HUES64 (cell line): ENCODE measurements around the gene TRIM7.
"Not testable (repeated sequence)": the region's sequence is repeated elsewhere in the genome, so short reads cannot be mapped to it uniquely, and the experiment has no call there.

Source experiments
- H3K27ac ChIP-seq: 2 replicates; pipeline ENCODE4 v1.7.0; 2013; ENCODE audit warnings: low read depth, low read length, inconsistent platforms
- H3K27me3 ChIP-seq: 2 replicates; pipeline ENCODE4 v1.6.1; 2013; ENCODE audit warnings: mild to moderate bottlenecking, low read length; ENCODE audit not compliant: insufficient read depth
- H3K36me3 ChIP-seq: 2 replicates; pipeline ENCODE4 v1.6.1; 2013; ENCODE audit warnings: mild to moderate bottlenecking, low read length; ENCODE audit not compliant: insufficient read depth
- H3K4me1 ChIP-seq: 2 replicates; pipeline ENCODE4 v1.6.1; 2013; ENCODE audit warnings: mild to moderate bottlenecking, low read length, moderate library complexity; ENCODE audit not compliant: insufficient read depth
- H3K4me3 ChIP-seq: 2 replicates; pipeline ENCODE4 v1.5.1; 2013; ENCODE audit warnings: mild to moderate bottlenecking, low read length, moderate library complexity
- H3K9ac ChIP-seq: 2 replicates; pipeline ENCODE4 v1.6.1; 2013; ENCODE audit warnings: mild to moderate bottlenecking, low read depth, low read length
- H3K9me3 ChIP-seq: 2 replicates; pipeline ENCODE4 v1.6.1; 2013; ENCODE audit warnings: low read depth, low read length; ENCODE audit not compliant: insufficient read depth
- WGBS: fragments of 150-250, 120-280 bp; methylation state at CpG from one replicate; pipeline ENCODE4 v1.1.7; 2013; ENCODE audit warnings: missing lambda C conversion rate; 5-methylcytosine and 5-hydroxymethylcytosine counted together

The TRIM7 gene

GRCh38 chr5:181153814-181154213, 51.2 kb downstream of the TRIM7 start:
- H3K27ac ChIP-seq: no peak overlapping the region
- H3K4me3 ChIP-seq: no peak overlapping the region
- 0 out of 2 replicates have a peak, but pooled peaks cover 5% of the 10 kb centered on the region for H3K27me3 ChIP-seq
- no peak overlapping the region for H3K9ac ChIP-seq
- H3K9me3 ChIP-seq: 0 out of 2 replicates have a peak, but pooled peaks cover 7% of the 10 kb centered on the region
- WGBS: 82% methylated on average over 5 of the region's 5 CpGs
- no peaks in the 10 kb centered on the region for H3K4me1 ChIP-seq
- H3K36me3 ChIP-seq: no peaks in the 10 kb centered on the region

- peaks cover 5% of the 10 kb centered on the region; the same call in 1 of the 2 replicates for H3K27me3 ChIP-seq
- no peak overlapping the region for H3K9ac ChIP-seq
- no peaks in the 10 kb centered on the region for H3K4me1 ChIP-seq
- H3K27ac ChIP-seq: no peak overlapping the region
- no peak overlapping the region for H3K4me3 ChIP-seq
- no peaks in the 10 kb centered on the region for H3K36me3 ChIP-seq
- H3K9me3 ChIP-seq: 0 out of 2 replicates have a peak, but pooled peaks cover 7% of the 10 kb centered on the region
- WGBS: 68% methylated on average over 9 of the region's 9 CpGs
These were observed 52.6 kb downstream of the TRIM7 start for GRCh38 chr5:181152406-181152805.

- H3K9ac ChIP-seq: no peak overlapping the region
- no peaks in the 10 kb centered on the region for H3K36me3 ChIP-seq
- no peaks in the 10 kb centered on the region; the same call in 1 of the 2 replicates for H3K27me3 ChIP-seq
- no peak overlapping the region for H3K27ac ChIP-seq
- H3K4me3 ChIP-seq: no peak overlapping the region
- 58% methylated on average over 9 of the region's 9 CpGs for WGBS
- H3K4me1 ChIP-seq: no peaks in the 10 kb centered on the region
- 0 out of 2 replicates have a peak, but pooled peaks cover 7% of the 10 kb centered on the region for H3K9me3 ChIP-seq
These were observed 53.9 kb downstream of the TRIM7 start for GRCh38 chr5:181151146-181151545.

- H3K9ac ChIP-seq: no peak overlapping the region
- H3K9me3 ChIP-seq: peaks cover 17% of the 10 kb centered on the region
- 81% methylated on average over 13 of the region's 14 CpGs for WGBS
- H3K27ac ChIP-seq: no peak overlapping the region
- H3K4me3 ChIP-seq: no peak overlapping the region
- H3K27me3 ChIP-seq: no peaks in the 10 kb centered on the region; the same call in 1 of the 2 replicates
- no peaks in the 10 kb centered on the region for H3K4me1 ChIP-seq
- H3K36me3 ChIP-seq: no peaks in the 10 kb centered on the region
These were observed 54.9 kb downstream of the TRIM7 start for GRCh38 chr5:181149806-181150733.

GRCh38 chr5:181149355-181149754, 55.6 kb downstream of the TRIM7 start:
- no peaks in the 10 kb centered on the region for H3K36me3 ChIP-seq
- no peak overlapping the region for H3K9ac ChIP-seq
- no peaks in the 10 kb centered on the region; the same call in 1 of the 2 replicates for H3K27me3 ChIP-seq
- 84% methylated on average over 6 of the region's 6 CpGs for WGBS
- no peak overlapping the region for H3K27ac ChIP-seq
- no peak overlapping the region for H3K4me3 ChIP-seq
- no peaks in the 10 kb centered on the region for H3K4me1 ChIP-seq
- peaks cover 20% of the 10 kb centered on the region for H3K9me3 ChIP-seq

- not testable (repeated sequence) for H3K4me1 ChIP-seq, H3K27ac ChIP-seq, H3K9ac ChIP-seq, H3K27me3 ChIP-seq, H3K4me3 ChIP-seq, H3K36me3 ChIP-seq
- peaks cover 23% of the 10 kb centered on the region for H3K9me3 ChIP-seq
- WGBS: 48% methylated on average over 6 of the region's 7 CpGs
These were observed 57.9 kb downstream of the TRIM7 start, which contains the start of gene OR2V2 for GRCh38 chr5:181146927-181147636. Gene OR2V2 (plus strand): TSS chr5:181147586. CDS start chr5:181154943, 7,357 bp downstream.

GRCh38 chr5:181145133-181145532, 59.9 kb downstream of the TRIM7 start:
- Histone ChIP-seq H3K4me3 (no peak overlapping the region), H3K9ac (no peak overlapping the region), H3K9me3 (peaks cover 29% of the 10 kb centered on the region), H3K27me3 (no peaks in the 10 kb centered on the region; the same call in 1 of the 2 replicates), H3K27ac (no peak overlapping the region), H3K4me1 (no peaks in the 10 kb centered on the region), H3K36me3 (no peaks in the 10 kb centered on the region)
- WGBS: 17% methylated on average over 1 of the region's 1 CpG
